ENCODE results near the gene DPP4.
A peak's percentile ranks its signal among the peaks of the same experiment; 100 is the strongest.

The DPP4 gene

GRCh38 chr2:162014751-162015150 lies 59.3 kb downstream of the DPP4 start:
- Mint-ChIP-seq H3K4me1 (ENCODE audit: low read depth in 2 of 2) (peaks cover 19 to 27% of the 10 kb centered on the region in 2 donors), H3K9me3 (no peaks in the 10 kb centered on the region), H3K27me3 (no peaks in the 10 kb centered on the region), H3K4me3 (no peak overlapping the region), H3K27ac (peak overlapping the region in 1 of 2 donors; percentile 86), H3K36me3 (ENCODE audit: insufficient read depth) (peaks cover 26% of the 10 kb centered on the region)
- ATAC-seq (replicated peaks) (no peak), DNase-seq (no peak)

DNA sequence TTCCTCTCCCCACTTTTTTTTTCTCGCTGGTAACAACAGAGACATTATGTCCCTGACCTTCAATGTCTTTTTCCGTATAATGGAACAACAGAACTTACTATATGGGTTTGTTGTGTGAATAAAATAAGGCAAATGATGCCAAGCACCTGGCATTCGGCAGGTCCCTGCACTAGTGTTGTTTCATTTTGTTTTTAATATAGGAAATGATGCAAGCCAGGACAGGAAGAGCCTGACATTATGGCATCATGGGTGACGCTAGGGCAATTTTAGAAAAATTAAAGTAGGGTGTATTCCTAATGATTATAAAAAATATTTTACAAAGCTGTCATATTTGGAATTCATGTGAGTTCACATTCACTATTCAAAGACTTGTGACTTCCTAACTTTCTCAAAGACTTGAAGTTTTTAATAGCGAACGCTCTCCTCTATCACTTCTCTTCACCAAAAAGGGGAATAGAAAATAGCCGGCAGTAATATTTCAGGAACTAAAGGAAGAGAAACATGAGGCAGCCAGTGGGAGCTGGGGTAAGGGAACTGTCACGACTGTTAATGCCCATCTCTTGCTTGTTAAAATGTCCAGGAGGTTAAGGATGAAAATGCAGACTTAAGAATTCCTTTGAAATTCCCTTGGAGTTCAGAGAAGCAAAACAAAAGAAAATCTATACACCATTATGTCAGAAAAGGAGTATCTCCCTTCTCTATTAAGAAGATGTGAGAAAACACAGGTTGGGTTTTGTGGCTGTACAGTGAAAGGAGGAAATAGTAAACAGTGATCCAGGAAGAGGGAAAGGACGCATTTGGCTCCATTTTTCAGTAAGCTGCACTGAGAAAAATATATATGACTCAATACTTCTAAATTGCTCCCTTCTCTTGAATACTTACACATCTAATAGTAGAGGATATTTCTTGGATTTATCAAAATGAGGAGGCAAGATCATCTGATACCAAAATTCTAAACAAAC lies 60.2 kb downstream of the DPP4 start:
- no peaks in the 10 kb centered on the region for H3K27me3 Mint-ChIP-seq
- peaks cover 19 to 27% of the 10 kb centered on the region in 2 donors for H3K4me1 Mint-ChIP-seq (ENCODE audit: low read depth in 2 of 2)
- DNase-seq (no peak), ATAC-seq (replicated peaks) (peak; percentile 26)
- H3K27ac Mint-ChIP-seq, result peak overlapping the region; percentile 42 to 86
- no peaks in the 10 kb centered on the region for H3K9me3 Mint-ChIP-seq
- H3K4me3 Mint-ChIP-seq, result peak overlapping the region; percentile 50 to 57
- H3K36me3 Mint-ChIP-seq (ENCODE audit: insufficient read depth), result peaks cover 21% of the 10 kb centered on the region

- Mint-ChIP-seq H3K4me3 (peak overlapping the region; percentile 3 to 18), H3K27ac (peak overlapping the region; percentile 42 to 86), H3K36me3 (ENCODE audit: insufficient read depth) (peaks cover 24% of the 10 kb centered on the region), H3K4me1 (ENCODE audit: low read depth in 2 of 2) (peaks cover 19 to 27% of the 10 kb centered on the region in 2 donors), H3K9me3 (no peaks in the 10 kb centered on the region), H3K27me3 (no peaks in the 10 kb centered on the region)
- DNase-seq (no peak), ATAC-seq (replicated peaks) (no peak)
These were observed 61.4 kb downstream of the DPP4 start for GRCh38 chr2:162012565-162013058.

DNA sequence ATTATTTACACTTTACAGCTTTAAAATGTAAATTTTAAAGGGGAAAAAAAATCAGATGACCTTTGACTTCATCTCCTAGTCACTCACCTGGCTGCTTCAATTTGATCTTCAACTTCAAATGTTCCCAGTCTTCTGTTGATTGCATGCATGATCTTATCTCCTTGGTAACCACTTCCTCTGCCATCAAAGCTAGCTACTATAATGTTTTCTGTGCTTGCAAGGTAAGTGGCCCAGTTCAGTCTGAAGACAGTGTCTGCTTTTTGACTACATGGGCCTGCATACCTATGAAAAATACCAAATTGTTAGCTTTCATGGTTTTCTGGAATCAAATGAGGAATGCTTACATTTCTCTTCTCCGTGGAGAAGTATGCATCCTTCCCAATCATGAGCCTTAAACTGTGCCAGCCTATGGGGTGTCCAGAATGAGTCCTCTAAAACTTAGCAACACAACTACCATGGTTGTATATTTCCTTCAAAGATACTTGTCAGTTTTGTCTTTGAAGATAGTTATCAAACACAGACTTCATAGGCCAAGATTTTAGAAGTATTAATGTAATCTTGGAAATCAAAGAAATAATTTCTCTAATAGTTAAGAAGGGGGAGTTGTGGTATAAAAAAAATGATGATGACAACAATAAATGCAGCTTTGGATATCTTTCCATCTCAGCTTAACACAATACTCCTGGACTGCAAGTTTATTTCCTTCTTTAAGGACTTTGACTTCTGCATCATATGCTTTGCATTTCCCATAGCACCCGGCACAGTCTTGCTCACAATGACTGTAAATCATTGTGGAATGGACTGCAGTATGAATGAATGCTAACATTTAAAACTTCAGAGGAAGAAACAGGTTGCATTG lies 62.1 kb downstream of the DPP4 start:
- peak overlapping the region; percentile 59 to 86 for H3K27ac Mint-ChIP-seq
- no peaks in the 10 kb centered on the region for H3K9me3 Mint-ChIP-seq
- peak overlapping the region in 1 of 2 donors; percentile 18 for H3K4me3 Mint-ChIP-seq
- peak; percentile 9 to 24 (median 15) for DNase-seq
- ATAC-seq (replicated peaks), result peak; percentile 95
- no peaks in the 10 kb centered on the region for H3K27me3 Mint-ChIP-seq
- H3K4me1 Mint-ChIP-seq (ENCODE audit: low read depth in 2 of 2), result peaks cover 19 to 27% of the 10 kb centered on the region in 2 donors
- H3K36me3 Mint-ChIP-seq (ENCODE audit: insufficient read depth), result peaks cover 27% of the 10 kb centered on the region

- ATAC-seq (replicated peaks), result no peak
- no peak for DNase-seq
- Mint-ChIP-seq H3K9me3 (no peaks in the 10 kb centered on the region), H3K27ac (no peak overlapping the region), H3K4me1 (ENCODE audit: low read depth in 2 of 2) (peaks cover 19 to 23% of the 10 kb centered on the region in 2 donors), H3K27me3 (no peaks in the 10 kb centered on the region), H3K4me3 (no peak overlapping the region), H3K36me3 (ENCODE audit: insufficient read depth) (peaks cover 18% of the 10 kb centered on the region)
These were observed 64.5 kb downstream of the DPP4 start for GRCh38 chr2:162009543-162009942.

- peaks cover 8 to 10% of the 10 kb centered on the region in 2 donors for H3K4me1 Mint-ChIP-seq (ENCODE audit: low read depth in 2 of 2)
- H3K27ac Mint-ChIP-seq, result no peak overlapping the region
- H3K36me3 Mint-ChIP-seq (ENCODE audit: insufficient read depth), result peaks cover 11% of the 10 kb centered on the region
- no peak for DNase-seq
- H3K27me3 Mint-ChIP-seq, result no peaks in the 10 kb centered on the region
- no peaks in the 10 kb centered on the region for H3K9me3 Mint-ChIP-seq
- H3K4me3 Mint-ChIP-seq, result no peak overlapping the region
- ATAC-seq (replicated peaks), result no peak
These were observed 66.5 kb downstream of the DPP4 start for GRCh38 chr2:162007447-162008040.

DNA sequence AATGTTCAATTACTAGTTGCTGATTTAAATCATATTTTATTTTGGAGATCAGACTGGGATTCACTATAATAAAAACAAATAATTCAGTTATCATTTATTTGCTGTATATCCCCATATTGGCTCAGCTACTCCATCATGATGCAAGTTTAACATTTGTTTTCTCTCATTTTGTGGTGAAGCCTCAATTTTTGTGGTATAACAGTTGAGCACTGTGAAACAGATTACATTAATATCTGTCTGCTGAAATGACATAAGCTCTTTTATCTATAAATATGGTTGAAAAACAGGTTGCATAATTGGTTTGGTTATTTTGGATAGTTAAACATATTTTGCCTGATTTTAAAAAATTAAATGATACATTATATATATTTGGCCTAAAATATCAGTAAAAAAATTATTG lies 67.7 kb downstream of the DPP4 start:
- Mint-ChIP-seq H3K27me3 (no peaks in the 10 kb centered on the region), H3K4me1 (ENCODE audit: low read depth in 2 of 2) (no peaks in the 10 kb centered on the region), H3K9me3 (no peaks in the 10 kb centered on the region), H3K36me3 (ENCODE audit: insufficient read depth) (peaks cover 6% of the 10 kb centered on the region), H3K27ac (no peak overlapping the region), H3K4me3 (no peak overlapping the region)
- no peak for DNase-seq
- no peak for ATAC-seq (replicated peaks)

DNA sequence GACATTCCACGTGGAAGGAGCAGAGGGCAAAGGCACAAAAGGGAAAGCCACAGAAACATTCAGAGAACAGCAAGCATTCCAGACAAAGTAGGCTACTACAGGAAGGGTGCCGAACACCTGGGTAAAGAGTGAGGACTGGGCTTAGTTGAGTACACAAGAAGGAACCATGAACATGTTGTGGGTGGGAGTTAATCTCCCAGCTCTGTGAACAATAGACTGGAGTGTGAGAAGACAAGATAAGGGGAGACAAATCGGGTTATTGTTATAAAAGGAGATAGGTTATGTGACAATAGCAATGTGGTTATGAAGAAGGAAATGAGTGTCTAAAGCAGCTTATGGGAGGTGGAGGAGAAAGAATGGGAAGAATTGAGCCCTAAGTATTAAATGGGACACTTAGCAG lies 70.0 kb downstream of the DPP4 start:
- H3K27ac Mint-ChIP-seq, result no peak overlapping the region
- no peak overlapping the region for H3K4me3 Mint-ChIP-seq
- H3K4me1 Mint-ChIP-seq (ENCODE audit: low read depth in 2 of 2), result peaks cover 0 to 9% of the 10 kb centered on the region in 2 donors
- no peaks in the 10 kb centered on the region for H3K9me3 Mint-ChIP-seq
- H3K27me3 Mint-ChIP-seq, result no peaks in the 10 kb centered on the region
- no peak for DNase-seq
- ATAC-seq (replicated peaks), result no peak
- H3K36me3 Mint-ChIP-seq (ENCODE audit: insufficient read depth), result peaks cover 10% of the 10 kb centered on the region

DNA sequence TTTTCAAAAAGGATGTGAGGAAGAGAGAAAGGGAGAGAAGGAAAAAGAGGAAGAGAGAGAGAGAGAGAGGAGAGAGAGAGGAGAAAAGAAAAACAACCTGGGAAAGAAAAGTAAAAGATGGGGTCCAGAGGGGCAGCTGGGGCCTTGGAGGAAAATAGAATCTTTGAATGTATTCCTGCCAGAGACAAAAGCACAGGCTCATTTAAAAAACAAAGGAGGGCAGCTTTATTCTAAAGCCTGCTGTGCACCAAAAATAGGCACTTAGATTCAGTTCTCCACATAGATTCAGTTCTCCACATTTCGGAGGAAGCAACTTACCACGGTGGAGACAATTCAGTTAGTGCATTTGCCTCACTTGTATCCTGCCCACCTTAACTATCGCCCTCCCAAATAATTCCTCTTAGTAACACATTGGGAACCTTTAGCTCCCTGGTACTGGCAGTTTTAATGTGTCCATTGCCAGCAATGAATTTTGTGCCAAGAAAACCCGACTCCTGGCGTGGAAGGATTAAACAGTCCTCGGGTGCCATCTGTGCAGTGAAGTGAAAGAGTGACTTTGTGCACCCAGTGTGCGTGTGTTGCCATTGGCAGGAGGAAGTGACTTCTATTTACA lies 71.3 kb downstream of the DPP4 start:
- ATAC-seq (replicated peaks), result no peak
- DNase-seq, result no peak
- Mint-ChIP-seq H3K36me3 (ENCODE audit: insufficient read depth) (peaks cover 8% of the 10 kb centered on the region), H3K9me3 (no peaks in the 10 kb centered on the region), H3K4me3 (no peak overlapping the region), H3K4me1 (ENCODE audit: low read depth in 2 of 2) (peaks cover 0 to 17% of the 10 kb centered on the region in 2 donors), H3K27ac (no peak overlapping the region), H3K27me3 (no peaks in the 10 kb centered on the region)

DNA sequence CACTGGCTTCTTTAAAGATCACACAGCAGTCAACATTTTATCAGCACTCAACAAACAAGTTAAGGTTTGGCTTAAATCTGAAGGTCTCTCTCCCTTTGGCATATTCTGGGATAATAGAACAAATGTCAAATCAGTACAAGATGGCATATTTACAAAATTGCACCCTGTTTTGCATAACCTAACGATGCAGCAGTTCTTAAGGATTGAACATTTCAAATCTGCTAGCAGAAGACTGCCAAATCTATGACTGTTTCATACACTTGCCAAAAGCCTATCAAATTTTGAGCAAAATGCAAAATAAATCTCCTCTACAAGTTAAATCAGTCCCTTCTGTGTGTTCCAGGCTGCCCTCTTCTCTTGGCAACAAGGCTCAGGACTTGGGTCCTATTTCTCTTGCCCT lies 73.6 kb downstream of the DPP4 start:
- Mint-ChIP-seq H3K27ac (no peak overlapping the region), H3K9me3 (no peaks in the 10 kb centered on the region), H3K36me3 (ENCODE audit: insufficient read depth) (peaks cover 7% of the 10 kb centered on the region), H3K4me3 (no peak overlapping the region), H3K27me3 (no peaks in the 10 kb centered on the region), H3K4me1 (ENCODE audit: low read depth in 2 of 2) (peaks cover 5 to 27% of the 10 kb centered on the region in 2 donors)
- ATAC-seq (replicated peaks) (no peak), DNase-seq (no peak)

DNA sequence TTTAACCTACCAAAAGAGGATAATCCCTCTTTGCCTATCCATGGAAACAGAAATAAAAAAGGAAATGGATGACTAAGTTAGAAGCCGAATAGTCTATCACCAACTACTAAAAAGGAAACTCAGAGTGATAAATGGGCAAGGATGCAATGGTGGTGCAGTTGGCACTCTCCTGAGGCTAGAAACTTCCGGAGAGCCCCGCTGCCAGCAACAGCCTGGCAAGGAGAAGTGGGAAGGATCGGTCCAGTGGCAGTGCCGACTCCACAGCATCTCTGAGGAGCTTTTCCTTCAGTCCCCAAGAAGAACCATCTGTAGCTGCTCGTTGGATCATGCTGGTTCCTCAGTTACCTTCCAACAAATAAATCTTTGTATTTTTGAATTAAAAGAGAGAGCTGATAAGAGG lies 74.7 kb downstream of the DPP4 start:
- Mint-ChIP-seq H3K36me3 (ENCODE audit: insufficient read depth) (peaks cover 7% of the 10 kb centered on the region), H3K9me3 (no peaks in the 10 kb centered on the region), H3K27ac (peak overlapping the region in 1 of 2 donors; percentile 7), H3K4me3 (no peak overlapping the region), H3K27me3 (no peaks in the 10 kb centered on the region), H3K4me1 (ENCODE audit: low read depth in 2 of 2) (peaks cover 13 to 34% of the 10 kb centered on the region in 2 donors)
- ATAC-seq (replicated peaks), result no peak
- DNase-seq, result no peak

DNA sequence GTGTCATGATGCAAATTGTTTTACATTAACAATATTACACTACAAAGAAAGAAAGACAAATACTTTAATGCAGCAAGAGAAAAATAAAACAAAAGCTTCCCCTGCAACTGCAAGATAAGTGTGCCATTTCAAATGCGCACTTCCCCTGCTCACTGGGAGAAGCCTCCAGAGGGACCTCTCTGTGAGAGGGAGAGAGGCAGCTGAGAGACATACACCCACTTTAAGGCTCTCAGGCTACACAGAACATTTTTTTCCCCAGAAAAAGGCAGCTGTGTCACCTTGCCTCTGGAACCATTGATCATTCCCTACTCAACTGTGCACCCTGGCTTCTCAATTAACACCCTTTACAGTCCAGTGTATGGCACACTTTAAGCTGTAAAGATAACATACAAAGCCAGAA lies 75.2 kb downstream of the DPP4 start:
- no peak for DNase-seq
- peaks cover 7% of the 10 kb centered on the region for H3K36me3 Mint-ChIP-seq (ENCODE audit: insufficient read depth)

More for the DNA sequence above, 75.2 kb downstream of the DPP4 start:
- H3K27ac Mint-ChIP-seq, result peak overlapping the region in 1 of 2 donors; percentile 7
- H3K4me1 Mint-ChIP-seq (ENCODE audit: low read depth in 2 of 2), result peaks cover 13 to 34% of the 10 kb centered on the region in 2 donors
- ATAC-seq (replicated peaks), result no peak
- H3K4me3 Mint-ChIP-seq, result peak overlapping the region in 1 of 2 donors; percentile 9
- H3K9me3 Mint-ChIP-seq, result no peaks in the 10 kb centered on the region
- H3K27me3 Mint-ChIP-seq, result no peaks in the 10 kb centered on the region
